Measurements from ENCODE around the gene LALBA. TPM values are rescaled to one million over a fixed set of nuclear protein-coding genes. Genes with fewer than 3 reads are reported as not detected.

Gene LALBA
- total and polyA plus RNA-seq, 2 of the 13 experiments (the other 11 are each of a cell fraction or from before 2014, with no cell fraction given) = not detected

DNA sequence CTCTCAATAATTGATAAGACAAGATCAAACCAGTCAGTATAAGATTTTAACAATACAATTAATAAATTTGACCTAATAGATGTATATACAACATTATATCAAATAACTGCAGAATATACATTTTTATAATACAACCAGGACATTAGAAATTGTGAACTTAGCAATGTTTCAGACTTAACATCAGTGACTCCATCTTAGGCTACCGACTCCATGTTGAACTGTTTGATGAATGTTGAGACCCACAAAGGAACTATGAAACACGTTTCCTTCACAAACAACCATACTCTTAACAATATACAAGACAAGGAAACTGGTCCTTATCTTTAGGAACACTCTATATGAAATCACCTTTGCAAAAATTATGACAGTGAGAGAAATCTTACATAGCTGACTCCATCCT is 13.9 kb upstream of the LALBA start:
- DNase-seq (ENCODE audit: low spot score) (no peak), ATAC-seq (no peak), FAIRE-seq (no peak)
- peaks cover 0 to 5% of the 10 kb centered on the region in 2 experiments; a peak in 2 of 5 replicates for H3K27me3 ChIP-seq (ENCODE audit: control insufficient read depth in 1 of 2, insufficient read depth in 2 of 2, low read length in 2 of 2)
- no peak overlapping the region for H3K9ac ChIP-seq (ENCODE audit: insufficient read depth, low read depth, low read length)
- intact Hi-C loops (cut with micrococcal nuclease; ENCODE audit: unreplicated experiment) (no loop called here), in situ Hi-C loops (cut with HindIII; ENCODE audit: extremely low pct_ligation_motif_present, low pct_unique_long_range_greater_than_20kb) (no loop called here)
- CTCF ChIA-PET (ENCODE audit: low intra/inter-chr PET ratio, low total read pairs) = no interaction called here
- H2AFZ ChIP-seq (ENCODE audit: low read length) = no peak overlapping the region
- H3K4me3 ChIP-seq (replicated peaks in 1 of 3; ENCODE audit: insufficient read depth in 1 of 3, low read depth in 2 of 3, low read length in 3 of 3) = no peak overlapping the region
- TF ChIP-seq KDM6A (CRISPR knock-in tag; IDR thresholded peaks at IDR 0.05; ENCODE audit: low read depth) = no peak
- no peak for TF ChIP-seq ZNF614 (CRISPR knock-in tag; IDR thresholded peaks at IDR 0.05; ENCODE audit: borderline replicate concordance)
- TF ChIP-seq RFXANK (CRISPR knock-in tag; IDR thresholded peaks at IDR 0.05) = no peak
- no peaks in the 10 kb centered on the region for H4K20me1 ChIP-seq (ENCODE audit: insufficient read depth, low read length)
- H3K36me3 ChIP-seq (replicated peaks in 1 of 2; ENCODE audit: control insufficient read depth in 1 of 2, insufficient read depth in 2 of 2, low read length in 2 of 2) = no peaks in the 10 kb centered on the region
- H3K9me3 ChIP-seq (ENCODE audit: low read length) = no peaks in the 10 kb centered on the region
- no peak overlapping the region for H3K27ac ChIP-seq (ENCODE audit: extremely low read length, insufficient read depth, low read length)
- WGBS (ENCODE audit: low lambda C conversion rate) = 19% methylated on average over 2 of the region's 2 CpGs
- BruUV-seq (replicated peaks) = no TSS peak
- H3K79me2 ChIP-seq (ENCODE audit: insufficient read depth, low read length) = no peaks in the 10 kb centered on the region
- POLR2A ChIA-PET = no interaction called here
- H3K4me2 ChIP-seq (ENCODE audit: low read depth, low read length) = no peak overlapping the region
- peaks cover 6% of the 10 kb centered on the region; the same call in 1 of the 2 replicates for H3K4me1 ChIP-seq (ENCODE audit: insufficient read depth, low read length)

DNA sequence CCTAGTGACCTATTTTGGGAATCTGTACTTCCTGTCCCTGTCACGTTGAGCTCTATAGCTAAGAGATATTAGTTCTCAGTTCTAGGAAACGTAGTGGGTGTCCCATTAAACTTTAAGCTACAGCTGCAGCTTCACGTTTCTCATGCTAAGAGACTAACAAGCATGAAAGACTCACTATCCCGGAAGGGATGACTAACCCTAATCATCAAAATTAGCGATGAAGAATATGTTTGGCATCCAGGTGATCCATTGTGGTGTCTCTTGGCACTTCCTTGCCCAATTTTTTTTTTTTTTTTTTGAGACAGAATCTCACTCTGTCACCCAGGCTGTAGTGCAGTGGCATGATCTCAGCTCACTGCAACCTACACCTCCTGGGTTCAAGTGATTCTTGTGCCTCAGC is 11.0 kb upstream of the LALBA start:
- no peaks in the 10 kb centered on the region for H4K20me1 ChIP-seq (ENCODE audit: insufficient read depth, low read length)
- no peak overlapping the region for H3K9ac ChIP-seq (ENCODE audit: insufficient read depth, low read depth, low read length)
- no peak overlapping the region for H3K4me3 ChIP-seq (replicated peaks in 1 of 3; ENCODE audit: insufficient read depth in 1 of 3, low read depth in 2 of 3, low read length in 3 of 3)
- DNase-seq (ENCODE audit: low spot score) (no peak), ATAC-seq (no peak), FAIRE-seq (no peak)
- H3K4me1 ChIP-seq (ENCODE audit: insufficient read depth, low read length) = peaks cover 6% of the 10 kb centered on the region; the same call in 1 of the 2 replicates
- no peaks in the 10 kb centered on the region for H3K79me2 ChIP-seq (ENCODE audit: insufficient read depth, low read length)
- H3K9me3 ChIP-seq (ENCODE audit: low read length) = no peaks in the 10 kb centered on the region
- intact Hi-C loops (cut with micrococcal nuclease; ENCODE audit: unreplicated experiment) (no loop called here), in situ Hi-C loops (cut with HindIII; ENCODE audit: extremely low pct_ligation_motif_present, low pct_unique_long_range_greater_than_20kb) (no loop called here)
- H3K27me3 ChIP-seq (ENCODE audit: control insufficient read depth in 1 of 2, insufficient read depth in 2 of 2, low read length in 2 of 2) = no peaks in the 10 kb centered on the region; a peak in 1 of 5 replicates
- TF ChIP-seq ZNF530 (CRISPR knock-in tag; IDR thresholded peaks at IDR 0.05; ENCODE audit: low read depth) = no peak
- H3K4me2 ChIP-seq (ENCODE audit: low read depth, low read length) = no peak overlapping the region
- POLR2A ChIA-PET = no interaction called here
- H2AFZ ChIP-seq (ENCODE audit: low read length) = no peak overlapping the region
- H3K27ac ChIP-seq (ENCODE audit: extremely low read length, insufficient read depth, low read length) = no peak overlapping the region
- 6% methylated on average over 5 of the region's 5 CpGs for WGBS (ENCODE audit: low lambda C conversion rate)
- no TSS peak for BruUV-seq (replicated peaks)
- CTCF ChIA-PET (ENCODE audit: low intra/inter-chr PET ratio, low total read pairs) = no interaction called here
- no peaks in the 10 kb centered on the region for H3K36me3 ChIP-seq (replicated peaks in 1 of 2; ENCODE audit: control insufficient read depth in 1 of 2, insufficient read depth in 2 of 2, low read length in 2 of 2)

Data from HepG2 (cell line).